ENCODE measurements around the gene PTPRO.

The PTPRO gene

GRCh38 chr12:15581006-15581405, 258.7 kb downstream of the PTPRO start:
- no peak for DNase-seq
- in situ Hi-C loops (cut with MboI; ENCODE audit: low pct_unique_long_range_greater_than_20kb, low sequenced_read_pairs): loop anchor here (10.0 kb wide), 1 partner anchor 274 kb away; no protein-coding TSS in a partner anchor

DNA sequence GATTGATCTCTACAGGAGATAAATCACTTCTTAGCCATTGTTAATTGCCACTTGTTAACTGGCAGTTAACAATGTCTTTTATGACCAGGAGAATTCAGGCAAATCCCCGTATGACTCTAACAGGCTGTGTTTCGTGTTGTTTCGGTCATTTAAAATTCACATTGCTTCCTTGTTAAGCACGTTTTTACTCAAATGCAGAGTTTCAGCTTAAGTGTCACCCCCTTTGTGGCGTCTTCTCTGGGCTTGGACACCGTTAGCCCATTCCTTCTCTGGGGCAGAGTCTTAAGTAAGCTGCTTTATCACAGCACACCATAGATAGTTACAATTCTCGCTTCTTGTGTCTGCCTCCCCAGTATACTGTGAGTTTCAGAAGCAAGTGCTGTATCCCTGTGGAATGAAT, 261.5 kb downstream of the PTPRO start:
- no peak for DNase-seq
- in situ Hi-C loops (cut with MboI; ENCODE audit: low pct_unique_long_range_greater_than_20kb, low sequenced_read_pairs): loop anchor here (10.0 kb wide), 1 partner anchor 271 kb away; no protein-coding TSS in a partner anchor

GRCh38 chr12:15584366-15585041, 262.2 kb downstream of the PTPRO start:
- DNase-seq: peak; percentile 45
- in situ Hi-C loops (cut with MboI; ENCODE audit: low pct_unique_long_range_greater_than_20kb, low sequenced_read_pairs): loop anchor here (10.0 kb wide), 1 partner anchor 270 kb away; no protein-coding TSS in a partner anchor

- DNase-seq: no peak
- in situ Hi-C loops (cut with MboI; ENCODE audit: low pct_unique_long_range_greater_than_20kb, low sequenced_read_pairs): loop anchor here (10.0 kb wide), 1 partner anchor 265 kb away; no protein-coding TSS in a partner anchor
These were observed 267.2 kb downstream of the PTPRO start for GRCh38 chr12:15589328-15590032.

- in situ Hi-C loops (cut with MboI; ENCODE audit: low pct_unique_long_range_greater_than_20kb, low sequenced_read_pairs): no loop called here
- peak; percentile 78 for DNase-seq
These were observed 268.0 kb downstream of the PTPRO start for GRCh38 chr12:15590180-15590826.

DNA sequence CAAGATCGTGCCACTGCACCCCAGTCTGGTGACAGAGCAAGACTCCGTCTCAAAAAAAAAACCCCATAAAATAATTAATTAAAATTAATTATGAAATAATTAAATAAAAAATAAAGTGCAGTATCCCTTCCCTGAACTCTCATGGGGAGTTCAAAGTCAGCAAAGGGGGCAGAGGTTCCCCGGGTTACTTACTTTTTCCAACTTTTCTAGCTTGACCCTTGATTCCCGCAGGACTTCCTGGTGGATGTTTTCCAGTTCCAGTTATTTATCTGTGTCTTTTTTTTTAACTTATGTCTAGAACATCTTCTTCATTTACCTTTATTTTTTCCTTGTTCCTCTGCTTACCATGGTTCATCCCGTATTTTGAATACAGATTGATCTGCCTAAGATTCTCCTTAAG, 269.5 kb downstream of the PTPRO start:
- DNase-seq: no peak
- in situ Hi-C loops (cut with MboI; ENCODE audit: low pct_unique_long_range_greater_than_20kb, low sequenced_read_pairs): no loop called here

GRCh38 chr12:15592934-15593333, 270.6 kb downstream of the PTPRO start:
- DNase-seq: no peak
- in situ Hi-C loops (cut with MboI; ENCODE audit: low pct_unique_long_range_greater_than_20kb, low sequenced_read_pairs): no loop called here

DNA sequence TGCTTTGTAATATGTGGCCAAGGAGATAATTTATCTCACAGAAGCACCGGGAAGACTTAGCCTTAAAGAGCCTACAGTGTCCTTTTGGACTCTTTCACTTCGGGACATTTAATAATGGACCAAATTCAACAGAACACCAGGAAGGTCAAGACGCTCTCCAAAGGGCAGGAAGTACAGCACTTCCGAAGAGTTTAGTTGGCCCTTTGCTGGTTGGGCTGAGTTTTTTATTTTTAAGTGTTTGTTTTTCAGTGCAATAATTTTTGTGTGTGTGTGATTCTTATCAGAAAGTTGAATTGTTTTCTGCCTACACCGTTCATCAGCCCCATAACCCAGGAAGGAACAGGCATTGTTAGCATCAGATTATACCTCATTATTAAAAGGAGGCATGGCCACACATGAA, 273.9 kb downstream of the PTPRO start:
- in situ Hi-C loops (cut with MboI; ENCODE audit: low pct_unique_long_range_greater_than_20kb, low sequenced_read_pairs): no loop called here
- no peak for DNase-seq

GRCh38 chr12:15597125-15597830, 275.0 kb downstream of the PTPRO start:
- DNase-seq: no peak
- in situ Hi-C loops (cut with MboI; ENCODE audit: low pct_unique_long_range_greater_than_20kb, low sequenced_read_pairs): no loop called here

DNA sequence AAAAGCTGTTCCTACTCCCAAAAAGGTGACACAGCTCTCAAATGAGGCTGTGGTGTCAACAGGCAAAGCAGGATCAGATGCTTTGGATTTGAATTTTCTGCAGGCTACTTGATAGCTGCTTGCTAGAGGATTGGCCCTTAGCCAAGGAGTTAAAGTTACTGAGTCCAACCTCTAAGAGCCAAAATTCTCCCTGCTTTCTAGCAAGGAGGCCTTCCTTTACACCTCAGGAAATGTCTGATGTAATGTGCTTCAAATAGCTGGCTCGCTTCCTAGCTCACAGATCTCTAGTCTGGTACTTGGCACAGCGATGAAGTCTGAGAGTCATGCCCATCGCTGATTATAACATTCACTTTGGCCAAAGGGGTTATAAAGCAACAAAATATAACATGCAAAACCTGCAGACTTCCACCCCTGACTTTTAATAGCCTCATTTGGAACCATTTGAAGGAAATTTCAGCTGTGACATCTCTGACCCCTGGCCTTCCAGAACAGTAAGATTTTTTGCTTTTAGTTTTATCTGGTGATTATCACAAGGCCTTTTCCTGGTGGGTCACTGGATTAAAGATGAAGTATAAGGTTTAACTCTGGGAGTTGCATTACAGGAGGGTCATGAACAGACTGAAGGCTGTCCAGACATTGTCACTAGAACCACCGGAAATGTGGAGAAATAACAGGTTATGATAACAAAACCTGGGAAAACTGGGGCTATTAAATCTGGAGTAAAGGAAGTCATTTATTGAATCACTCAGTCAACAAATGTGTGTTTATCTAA, 277.1 kb downstream of the PTPRO start:
- in situ Hi-C loops (cut with MboI; ENCODE audit: low pct_unique_long_range_greater_than_20kb, low sequenced_read_pairs): no loop called here
- no peak for DNase-seq

- DNase-seq: no peak
These were observed 278.1 kb downstream of the PTPRO start for GRCh38 chr12:15600223-15600935.

DNA sequence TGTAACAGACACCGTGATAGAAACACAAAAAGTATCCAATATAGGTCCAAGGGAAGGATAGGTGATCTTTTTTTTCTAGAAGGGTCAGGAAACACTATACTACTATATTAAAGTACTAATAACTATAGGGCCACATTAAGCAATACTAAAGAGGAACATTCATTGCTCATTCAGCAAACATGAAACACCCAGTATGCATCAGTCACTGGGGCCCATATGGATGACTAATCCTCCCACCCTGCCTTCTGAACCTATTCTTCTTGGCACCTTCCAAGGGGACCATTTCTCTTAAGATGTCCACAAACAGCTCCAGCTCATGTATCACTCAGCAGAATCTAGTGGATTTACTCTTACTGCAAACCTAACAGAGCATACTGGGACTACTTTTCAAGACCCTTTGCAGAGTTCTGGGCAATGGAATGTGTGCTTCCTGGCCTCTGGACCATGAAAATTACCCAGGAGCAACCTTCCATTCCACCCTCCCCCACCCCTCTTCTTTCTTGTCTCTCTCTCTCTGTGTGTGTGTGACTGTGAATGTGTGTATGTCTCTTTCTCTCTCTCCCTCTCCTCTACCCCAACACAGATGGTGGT, 279.0 kb downstream of the PTPRO start:
- in situ Hi-C loops (cut with MboI; ENCODE audit: low pct_unique_long_range_greater_than_20kb, low sequenced_read_pairs): no loop called here
- no peak for DNase-seq

More at GRCh38 chr12:15600223-15600935, 278.1 kb downstream of the PTPRO start:
- in situ Hi-C loops (cut with MboI; ENCODE audit: low pct_unique_long_range_greater_than_20kb, low sequenced_read_pairs): no loop called here

GRCh38 chr12:15602051-15602672, 279.9 kb downstream of the PTPRO start:
- no peak for DNase-seq
- in situ Hi-C loops (cut with MboI; ENCODE audit: low pct_unique_long_range_greater_than_20kb, low sequenced_read_pairs): no loop called here

DNA sequence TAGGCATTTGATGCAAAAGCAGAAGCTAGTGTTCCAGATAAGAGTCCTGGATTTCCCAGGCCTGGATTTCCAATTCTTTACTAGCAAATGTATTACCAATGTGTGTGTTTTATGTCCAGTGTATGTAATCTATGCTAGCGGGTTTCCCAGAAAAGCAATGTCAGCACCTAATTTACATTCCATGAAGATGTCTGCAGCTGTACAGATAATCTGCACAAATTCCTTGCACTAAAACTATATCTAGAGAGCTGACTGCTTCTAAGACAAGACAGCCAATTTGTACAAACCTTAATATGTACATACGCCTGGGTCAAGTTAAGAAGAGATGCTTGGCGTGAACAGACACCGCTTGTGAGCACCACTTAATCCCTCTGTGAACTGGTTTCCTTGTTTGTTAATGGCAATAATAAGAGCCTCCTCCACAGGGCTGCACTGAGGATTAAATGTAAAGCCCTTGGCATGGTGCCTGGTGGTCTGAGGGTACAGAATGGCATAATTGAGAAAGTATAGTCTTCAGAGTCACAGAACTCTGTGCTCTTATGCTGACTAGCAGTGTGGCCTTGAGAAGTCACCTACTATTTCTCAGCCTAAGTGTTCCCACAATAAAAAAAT, 281.3 kb downstream of the PTPRO start:
- DNase-seq: no peak

DNA sequence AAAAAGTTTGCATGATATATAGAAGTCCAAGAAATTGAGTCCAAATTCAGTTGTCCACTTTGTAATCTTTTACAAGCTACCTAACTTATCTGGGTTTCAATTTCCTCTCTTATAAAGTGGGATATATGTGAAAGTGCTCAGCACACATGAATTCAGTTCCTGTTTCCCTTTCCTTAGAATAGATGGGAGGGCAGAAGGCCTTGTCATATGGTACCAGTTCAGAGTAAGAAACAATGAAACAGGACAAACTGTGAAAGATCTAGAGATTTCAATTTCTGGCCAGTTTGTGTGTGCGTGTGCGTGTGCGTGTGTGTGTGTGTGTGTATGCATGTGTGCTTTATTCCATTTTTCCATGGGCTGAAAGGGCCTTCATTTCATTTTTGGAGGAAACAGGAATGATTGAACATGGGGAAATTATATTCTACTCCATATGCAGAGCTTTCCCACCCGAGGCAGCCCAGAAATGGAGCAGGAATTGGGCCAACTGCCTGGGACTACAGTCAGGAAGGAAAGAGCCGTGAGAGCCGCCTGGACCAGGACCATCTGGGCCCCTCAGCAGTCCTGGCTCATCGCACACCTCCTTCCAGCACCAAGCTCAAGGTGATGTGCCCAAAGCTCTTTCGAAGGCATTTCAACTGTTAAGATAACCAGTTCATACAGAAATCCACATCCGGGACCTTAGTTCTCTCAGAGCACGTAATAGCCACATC, 283.7 kb downstream of the PTPRO start:
- in situ Hi-C loops (cut with MboI; ENCODE audit: low pct_unique_long_range_greater_than_20kb, low sequenced_read_pairs): no loop called here
- no peak for DNase-seq

More for the DNA sequence above, 281.3 kb downstream of the PTPRO start:
- in situ Hi-C loops (cut with MboI; ENCODE audit: low pct_unique_long_range_greater_than_20kb, low sequenced_read_pairs): no loop called here

DNA sequence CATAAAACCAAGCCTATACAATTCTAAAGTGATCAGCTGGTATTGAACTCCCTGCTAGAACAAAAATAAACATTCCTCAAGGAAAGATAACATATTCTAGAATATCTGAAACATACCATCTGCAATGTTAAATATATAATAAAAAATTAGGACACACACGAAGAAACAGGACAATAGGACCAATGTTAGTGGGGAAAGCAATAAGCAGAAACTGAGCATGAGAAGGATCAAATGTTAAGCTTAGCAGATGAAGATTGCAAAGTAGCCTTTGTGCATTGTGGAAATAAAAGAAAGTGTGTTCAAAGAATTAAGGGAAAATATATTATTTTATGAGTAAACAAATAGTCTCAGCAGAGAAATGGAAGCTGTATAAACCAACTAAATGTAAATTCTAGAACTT, 286.1 kb downstream of the PTPRO start:
- in situ Hi-C loops (cut with MboI; ENCODE audit: low pct_unique_long_range_greater_than_20kb, low sequenced_read_pairs): no loop called here
- DNase-seq: no peak
